Measurements from ENCODE around the gene ARHGEF38.

Gene ARHGEF38

GRCh38 chr4:105698607-105699006 is 146.2 kb downstream of the ARHGEF38 start:
- H3K4me1 ChIP-seq (ENCODE audit: control insufficient read depth, insufficient read depth, low read length) = no peaks in the 10 kb centered on the region
- peaks cover 22% of the 10 kb centered on the region for H3K36me3 ChIP-seq (ENCODE audit: insufficient read depth, low read length)
- H3K9me3 ChIP-seq (replicated peaks; ENCODE audit: low read length) = no peaks in the 10 kb centered on the region
- no peaks in the 10 kb centered on the region for H3K27me3 ChIP-seq (ENCODE audit: control insufficient read depth, insufficient read depth, low read length)
- H3K4me2 ChIP-seq (ENCODE audit: low read length) = no peak overlapping the region
- no peak overlapping the region for H3K4me3 ChIP-seq (ENCODE audit: low read length)
- H3K9ac ChIP-seq (ENCODE audit: low read depth, low read length) = no peak overlapping the region

GRCh38 chr4:105707782-105708180 is 155.4 kb downstream of the ARHGEF38 start:
- H3K27me3 ChIP-seq (ENCODE audit: control insufficient read depth, insufficient read depth, low read length) = no peaks in the 10 kb centered on the region
- H3K4me2 ChIP-seq (ENCODE audit: low read length) = peak overlapping the region; percentile 90
- peaks cover 5% of the 10 kb centered on the region for H3K36me3 ChIP-seq (ENCODE audit: insufficient read depth, low read length)
- H3K9me3 ChIP-seq (replicated peaks; ENCODE audit: low read length) = no peaks in the 10 kb centered on the region
- H3K9ac ChIP-seq (ENCODE audit: low read depth, low read length) = peak overlapping the region; percentile 95
- peak overlapping the region; percentile 95 for H3K4me3 ChIP-seq (ENCODE audit: low read length)
- peaks cover 14% of the 10 kb centered on the region for H3K4me1 ChIP-seq (ENCODE audit: control insufficient read depth, insufficient read depth, low read length)

DNA sequence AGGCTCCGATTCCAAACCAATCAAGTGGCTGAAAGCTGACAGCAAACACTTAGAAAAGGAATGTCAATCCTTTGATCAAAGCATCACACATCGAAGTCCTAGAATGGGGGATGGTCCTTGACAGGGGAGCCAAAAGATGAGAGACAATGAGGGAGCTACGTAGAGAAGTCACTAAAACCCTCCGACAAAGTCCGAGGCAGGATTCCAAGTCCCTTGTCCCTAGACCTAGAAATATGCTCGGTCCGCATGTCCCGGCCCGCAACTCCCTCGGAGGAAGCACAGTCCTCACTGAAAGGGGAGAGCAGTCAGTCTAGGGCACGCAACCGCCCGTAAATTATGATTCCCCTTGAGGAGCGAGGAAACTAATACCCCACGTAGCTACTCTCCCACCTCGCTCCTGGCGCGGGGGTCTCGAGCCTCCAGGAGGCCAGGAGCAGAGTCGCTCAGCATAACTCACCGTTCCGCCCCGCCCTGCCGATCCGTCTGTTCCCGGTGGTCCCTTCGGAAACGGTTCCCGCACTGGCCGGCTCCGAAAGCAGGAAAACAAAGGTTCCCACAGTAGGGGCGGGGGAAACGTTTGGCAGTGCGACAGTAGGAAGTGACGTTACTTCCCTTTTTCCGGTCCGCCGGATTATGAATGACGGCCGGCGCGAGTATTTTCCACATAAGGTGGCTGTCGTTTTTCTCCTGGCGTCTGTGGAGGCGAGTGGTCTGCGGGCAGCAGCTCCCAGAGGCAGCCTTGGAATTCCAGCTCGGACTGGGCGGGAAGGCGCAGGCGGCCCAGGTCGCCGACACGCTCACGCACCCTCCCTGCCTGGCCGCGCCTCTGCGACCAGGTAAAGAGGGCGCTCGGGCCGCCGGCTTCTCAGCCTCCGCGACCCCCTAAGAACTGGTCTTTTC is 156.0 kb downstream of the ARHGEF38 start, which contains the start of the genes GSTCD and INTS12:
GSTCD (plus strand) TSS at position 604 of the 900 bp plus-strand sequence. CDS start 8,830 bp downstream, outside the sequence.
INTS12 (minus strand) TSS at position 509 of the 900 bp plus-strand sequence. CDS start 8,684 bp downstream, outside the sequence.
- Histone ChIP-seq H3K4me1 (ENCODE audit: control insufficient read depth, insufficient read depth, low read length) (peaks cover 20% of the 10 kb centered on the region), H3K9ac (ENCODE audit: low read depth, low read length) (peak within 1 kb of the TSS; percentile 95)

GRCh38 chr4:105709081-105709450 is 156.6 kb downstream of the ARHGEF38 start:
- peaks cover 26% of the 10 kb centered on the region for H3K4me1 ChIP-seq (ENCODE audit: control insufficient read depth, insufficient read depth, low read length)
- peak overlapping the region; percentile 95 for H3K9ac ChIP-seq (ENCODE audit: low read depth, low read length)
- H3K27me3 ChIP-seq (ENCODE audit: control insufficient read depth, insufficient read depth, low read length) = no peaks in the 10 kb centered on the region
- H3K36me3 ChIP-seq (ENCODE audit: insufficient read depth, low read length) = no peaks in the 10 kb centered on the region
- peak overlapping the region; percentile 95 for H3K4me3 ChIP-seq (ENCODE audit: low read length)
- H3K9me3 ChIP-seq (replicated peaks; ENCODE audit: low read length) = no peaks in the 10 kb centered on the region
- peak overlapping the region; percentile 87 for H3K4me2 ChIP-seq (ENCODE audit: low read length)

More for the DNA sequence above, 156.0 kb downstream of the ARHGEF38 start, which contains the start of the genes GSTCD and INTS12:
- Histone ChIP-seq H3K27me3 (ENCODE audit: control insufficient read depth, insufficient read depth, low read length) (no peaks in the 10 kb centered on the region), H3K36me3 (ENCODE audit: insufficient read depth, low read length) (peaks cover 3% of the 10 kb centered on the region), H3K9me3 (replicated peaks; ENCODE audit: low read length) (no peaks in the 10 kb centered on the region), H3K4me2 (ENCODE audit: low read length) (peak within 1 kb of the TSS; percentile 90), H3K4me3 (ENCODE audit: low read length) (peak within 1 kb of the TSS; percentile 95)

- Histone ChIP-seq H3K4me2 (ENCODE audit: low read length) (peak overlapping the region; percentile 87), H3K27me3 (ENCODE audit: control insufficient read depth, insufficient read depth, low read length) (no peaks in the 10 kb centered on the region), H3K4me1 (ENCODE audit: control insufficient read depth, insufficient read depth, low read length) (peaks cover 36% of the 10 kb centered on the region), H3K36me3 (ENCODE audit: insufficient read depth, low read length) (no peaks in the 10 kb centered on the region), H3K4me3 (ENCODE audit: low read length) (peak overlapping the region; percentile 95), H3K9me3 (replicated peaks; ENCODE audit: low read length) (no peaks in the 10 kb centered on the region), H3K9ac (ENCODE audit: low read depth, low read length) (peak overlapping the region; percentile 95)
Measured at GRCh38 chr4:105710012-105710600, 157.7 kb downstream of the ARHGEF38 start.

DNA sequence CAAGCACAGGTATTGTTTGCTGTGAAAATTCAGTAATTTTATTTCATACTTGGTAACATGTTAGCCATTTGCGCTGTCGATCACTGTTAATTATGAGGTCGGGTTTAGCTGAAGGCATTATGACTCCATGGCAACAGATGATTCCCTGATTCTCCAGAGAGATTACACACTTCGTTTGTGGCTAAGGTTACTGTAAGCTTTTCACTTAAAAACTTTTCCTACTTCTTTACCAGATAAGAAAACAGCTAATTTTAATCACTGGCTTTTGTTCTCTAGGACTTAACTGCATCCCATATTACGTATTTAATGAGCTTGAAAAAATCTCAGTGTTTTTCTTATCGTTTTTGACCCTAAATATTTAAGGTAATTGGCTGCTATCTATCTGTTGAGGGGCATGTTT is 158.3 kb downstream of the ARHGEF38 start:
- peak overlapping the region; percentile 30 for H3K4me3 ChIP-seq (ENCODE audit: low read length)
- H3K9ac ChIP-seq (ENCODE audit: low read depth, low read length) = peak overlapping the region; percentile 2
- H3K36me3 ChIP-seq (ENCODE audit: insufficient read depth, low read length) = no peaks in the 10 kb centered on the region
- no peaks in the 10 kb centered on the region for H3K27me3 ChIP-seq (ENCODE audit: control insufficient read depth, insufficient read depth, low read length)
- peaks cover 36% of the 10 kb centered on the region for H3K4me1 ChIP-seq (ENCODE audit: control insufficient read depth, insufficient read depth, low read length)
- H3K4me2 ChIP-seq (ENCODE audit: low read length) = peak overlapping the region; percentile 87
- H3K9me3 ChIP-seq (replicated peaks; ENCODE audit: low read length) = no peaks in the 10 kb centered on the region

DNA sequence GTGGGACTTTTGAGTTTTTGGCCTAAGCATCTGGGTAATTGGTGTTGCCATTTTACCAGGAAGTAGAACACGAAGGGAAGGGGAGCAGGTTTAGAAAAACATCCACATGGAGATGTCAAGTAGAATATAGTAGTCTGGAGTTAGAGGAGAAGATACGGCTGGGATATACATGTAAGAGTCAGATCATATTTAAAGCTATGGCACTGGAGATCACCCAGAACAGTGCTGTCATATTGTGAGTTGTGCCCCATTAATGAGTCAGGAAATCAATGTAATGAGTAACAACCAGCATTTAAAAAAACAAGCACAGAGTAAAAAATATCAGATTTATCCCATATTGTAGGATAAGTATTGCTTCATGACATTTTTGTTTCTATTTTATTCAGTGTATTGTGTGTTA is 160.3 kb downstream of the ARHGEF38 start:
- peaks cover 29% of the 10 kb centered on the region for H3K4me1 ChIP-seq (ENCODE audit: control insufficient read depth, insufficient read depth, low read length)
- H3K27me3 ChIP-seq (ENCODE audit: control insufficient read depth, insufficient read depth, low read length) = no peaks in the 10 kb centered on the region
- H3K36me3 ChIP-seq (ENCODE audit: insufficient read depth, low read length) = no peaks in the 10 kb centered on the region
- H3K9me3 ChIP-seq (replicated peaks; ENCODE audit: low read length) = no peaks in the 10 kb centered on the region
- H3K4me3 ChIP-seq (ENCODE audit: low read length) = no peak overlapping the region
- peak overlapping the region; percentile 41 for H3K4me2 ChIP-seq (ENCODE audit: low read length)
- no peak overlapping the region for H3K9ac ChIP-seq (ENCODE audit: low read depth, low read length)

DNA sequence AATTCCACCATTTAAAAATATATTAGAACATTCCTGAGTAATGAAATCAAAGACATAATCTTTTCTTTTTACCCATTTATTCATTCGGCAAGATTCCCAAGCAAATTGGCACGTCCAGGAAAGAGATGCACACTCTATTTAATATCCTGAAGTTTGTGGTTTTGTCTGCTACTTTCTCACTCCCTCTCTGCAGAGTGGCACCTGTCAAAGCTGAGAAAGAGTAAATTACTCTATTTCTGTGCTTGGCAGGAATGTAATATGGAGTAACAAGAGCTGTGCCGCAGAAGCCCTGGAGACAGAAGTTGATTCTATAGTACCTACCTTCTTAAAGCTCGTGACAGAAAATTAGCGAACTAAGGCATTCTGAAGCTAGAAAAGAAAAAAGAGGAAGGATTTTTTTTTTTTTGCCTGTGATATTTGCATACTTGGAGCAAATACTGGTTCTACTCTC is 161.7 kb downstream of the ARHGEF38 start:
- Histone ChIP-seq H3K9me3 (replicated peaks; ENCODE audit: low read length) (no peaks in the 10 kb centered on the region), H3K4me1 (ENCODE audit: control insufficient read depth, insufficient read depth, low read length) (peaks cover 29% of the 10 kb centered on the region), H3K36me3 (ENCODE audit: insufficient read depth, low read length) (no peaks in the 10 kb centered on the region), H3K4me2 (ENCODE audit: low read length) (peak overlapping the region; percentile 79), H3K9ac (ENCODE audit: low read depth, low read length) (peak overlapping the region; percentile 55), H3K4me3 (ENCODE audit: low read length) (peak overlapping the region; percentile 57), H3K27me3 (ENCODE audit: control insufficient read depth, insufficient read depth, low read length) (no peaks in the 10 kb centered on the region)

DNA sequence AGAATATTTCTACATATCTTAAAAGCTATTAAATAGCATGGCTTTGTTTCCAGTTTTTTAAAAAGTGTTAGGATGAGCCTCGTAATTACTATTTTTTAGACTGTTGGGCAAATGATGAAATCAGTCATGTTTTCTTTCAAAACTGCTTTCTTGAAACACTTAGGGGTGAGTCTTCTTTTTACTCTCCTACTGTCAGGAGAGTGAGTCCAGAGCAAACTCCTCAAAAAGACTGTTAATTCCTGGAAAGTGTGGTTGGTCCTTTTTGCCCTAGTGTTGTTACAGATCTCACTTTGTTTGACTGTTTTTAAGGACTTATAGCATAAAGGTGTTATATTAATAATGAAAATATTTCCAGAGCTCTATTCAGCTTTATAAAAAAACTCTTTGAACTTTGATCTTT is 162.5 kb downstream of the ARHGEF38 start:
- H3K36me3 ChIP-seq (ENCODE audit: insufficient read depth, low read length) = no peaks in the 10 kb centered on the region
- no peak overlapping the region for H3K4me3 ChIP-seq (ENCODE audit: low read length)
- H3K4me1 ChIP-seq (ENCODE audit: control insufficient read depth, insufficient read depth, low read length) = peaks cover 29% of the 10 kb centered on the region
- H3K27me3 ChIP-seq (ENCODE audit: control insufficient read depth, insufficient read depth, low read length) = no peaks in the 10 kb centered on the region
- no peaks in the 10 kb centered on the region for H3K9me3 ChIP-seq (replicated peaks; ENCODE audit: low read length)
- H3K9ac ChIP-seq (ENCODE audit: low read depth, low read length) = peak overlapping the region; percentile 6
- no peak overlapping the region for H3K4me2 ChIP-seq (ENCODE audit: low read length)

- H3K4me2 ChIP-seq (ENCODE audit: low read length) = no peak overlapping the region
- H3K27me3 ChIP-seq (ENCODE audit: control insufficient read depth, insufficient read depth, low read length) = no peaks in the 10 kb centered on the region
- no peak overlapping the region for H3K4me3 ChIP-seq (ENCODE audit: low read length)
- H3K36me3 ChIP-seq (ENCODE audit: insufficient read depth, low read length) = no peaks in the 10 kb centered on the region
- peaks cover 29% of the 10 kb centered on the region for H3K4me1 ChIP-seq (ENCODE audit: control insufficient read depth, insufficient read depth, low read length)
- H3K9ac ChIP-seq (ENCODE audit: low read depth, low read length) = no peak overlapping the region
- H3K9me3 ChIP-seq (replicated peaks; ENCODE audit: low read length) = no peaks in the 10 kb centered on the region
Measured at GRCh38 chr4:105715692-105716278, 163.4 kb downstream of the ARHGEF38 start.

GRCh38 chr4:105719204-105719603 is 166.8 kb downstream of the ARHGEF38 start:
- H3K36me3 ChIP-seq (ENCODE audit: insufficient read depth, low read length) = no peaks in the 10 kb centered on the region
- H3K9me3 ChIP-seq (replicated peaks; ENCODE audit: low read length) = no peaks in the 10 kb centered on the region
- no peaks in the 10 kb centered on the region for H3K27me3 ChIP-seq (ENCODE audit: control insufficient read depth, insufficient read depth, low read length)
- no peak overlapping the region for H3K9ac ChIP-seq (ENCODE audit: low read depth, low read length)
- H3K4me1 ChIP-seq (ENCODE audit: control insufficient read depth, insufficient read depth, low read length) = peaks cover 9% of the 10 kb centered on the region
- no peak overlapping the region for H3K4me3 ChIP-seq (ENCODE audit: low read length)
- H3K4me2 ChIP-seq (ENCODE audit: low read length) = no peak overlapping the region
